HG03442 (cell line): ENCODE measurements around the gene RPL13.

ENCODE experiments used
- ATAC-seq: cut with Tn5 transposase; IDR thresholded peaks from one replicate; pipeline ENCODE4 v1.9.1; 2021; ENCODE audit warnings: mild to moderate bottlenecking, moderate library complexity; ENCODE audit not compliant: unreplicated experiment

The RPL13 gene

DNA sequence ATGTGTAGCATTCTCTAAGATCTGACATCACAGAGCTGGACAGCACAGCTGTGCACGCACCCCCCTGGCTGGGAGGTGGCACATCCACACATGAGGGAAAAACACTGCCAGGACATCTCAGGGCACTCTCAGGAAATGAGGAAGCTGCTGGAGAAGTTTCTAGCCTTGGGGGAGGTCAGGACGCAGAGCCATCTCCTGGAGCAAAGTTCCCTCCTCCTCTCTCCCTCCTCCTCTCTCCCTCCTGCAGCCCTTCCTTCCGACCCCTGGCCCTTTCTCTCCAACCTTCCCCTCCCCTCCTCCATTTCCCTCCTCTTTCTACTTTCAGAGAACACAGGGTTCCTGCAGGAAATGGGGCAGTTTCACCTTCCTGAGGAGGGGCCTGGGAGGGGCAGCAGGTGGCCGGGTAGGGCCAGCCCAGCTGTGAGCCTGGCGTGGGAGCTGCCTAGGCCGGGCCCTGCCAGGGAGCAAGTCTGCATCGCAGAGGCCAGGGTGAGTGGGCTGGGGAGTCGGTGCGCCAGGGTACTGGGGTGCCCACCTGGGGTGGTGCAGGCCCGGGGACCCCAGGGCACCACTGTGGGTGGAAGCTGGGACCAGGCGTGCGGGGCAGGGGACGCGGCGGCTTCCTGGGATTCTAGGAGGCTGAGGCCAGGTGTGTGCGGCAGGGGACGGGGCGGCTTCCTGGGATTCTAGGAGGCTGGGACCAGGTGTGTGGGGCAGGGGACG, 52.9 kb downstream of the RPL13 start, which contains the start of gene DPEP1:
DPEP1 (plus strand) TSS at position 412 of the 723 bp plus-strand sequence. CDS start 16,769 bp downstream, outside the sequence.
- ATAC-seq, result no peak

DNA sequence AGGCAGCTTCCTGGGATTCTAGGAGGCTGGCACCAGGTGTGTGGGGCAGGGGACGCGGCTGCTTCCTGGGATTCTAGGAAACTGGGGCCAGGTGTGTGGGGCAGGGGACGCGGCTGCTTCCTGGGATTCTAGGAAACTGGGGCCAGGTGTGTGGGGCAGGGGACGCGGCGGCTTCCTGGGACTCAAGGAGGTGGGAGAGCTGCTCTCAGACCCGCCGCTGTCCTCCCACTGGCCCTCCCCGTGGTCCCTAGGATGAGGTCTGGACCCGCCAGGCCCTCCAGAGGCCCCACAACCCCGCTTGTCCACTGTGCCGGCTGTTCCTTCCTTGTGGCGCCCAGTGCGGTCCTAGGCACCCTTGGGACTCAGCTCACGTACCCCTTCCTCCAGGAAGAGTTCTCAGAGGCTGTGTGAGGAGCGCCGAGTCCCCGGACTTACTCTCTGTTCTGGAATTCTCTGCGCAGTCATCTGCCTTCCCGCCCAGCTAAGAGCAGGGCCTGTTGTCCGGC, 53.5 kb downstream of the RPL13 start:
- no peak for ATAC-seq
